Inflammatory macrophage treated with lipopolysaccharide for 4 hours (primary cell): ENCODE results near the gene PXDN.

Experiments
- DNase-seq: peaks from one replicate; pipeline ENCODE4 v3.0.0-alpha.2; 2020

Gene PXDN

GRCh38 chr2:1606421-1607235 lies 137.7 kb downstream of the PXDN start:
- DNase-seq, result no peak

- no peak for DNase-seq
These were observed 138.3 kb downstream of the PXDN start for GRCh38 chr2:1606046-1606400.

GRCh38 chr2:1605102-1606045 lies 138.9 kb downstream of the PXDN start:
- DNase-seq, result peak; percentile 0

GRCh38 chr2:1603521-1603920 lies 140.8 kb downstream of the PXDN start:
- no peak for DNase-seq

GRCh38 chr2:1603059-1603458 lies 141.3 kb downstream of the PXDN start:
- DNase-seq, result no peak

GRCh38 chr2:1602278-1603010 lies 141.9 kb downstream of the PXDN start:
- DNase-seq, result no peak

GRCh38 chr2:1601471-1602277 lies 142.6 kb downstream of the PXDN start:
- DNase-seq, result no peak

- no peak for DNase-seq
These were observed 143.3 kb downstream of the PXDN start for GRCh38 chr2:1601067-1601412.

GRCh38 chr2:1600191-1601066 lies 143.9 kb downstream of the PXDN start:
- DNase-seq, result no peak

GRCh38 chr2:1599301-1600085 lies 144.8 kb downstream of the PXDN start:
- DNase-seq, result no peak

GRCh38 chr2:1598800-1599199 lies 145.5 kb downstream of the PXDN start:
- no peak for DNase-seq

GRCh38 chr2:1598041-1598710 lies 146.1 kb downstream of the PXDN start:
- DNase-seq, result no peak

GRCh38 chr2:1595274-1595673 lies 149.0 kb downstream of the PXDN start:
- DNase-seq, result no peak

- no peak for DNase-seq
These were observed 149.7 kb downstream of the PXDN start for GRCh38 chr2:1594373-1595171.

- no peak for DNase-seq
These were observed 150.3 kb downstream of the PXDN start for GRCh38 chr2:1594123-1594372.

GRCh38 chr2:1593371-1594122 lies 150.8 kb downstream of the PXDN start:
- no peak for DNase-seq

GRCh38 chr2:1591978-1592907 lies 152.1 kb downstream of the PXDN start:
- no peak for DNase-seq

- DNase-seq, result no peak
These were observed 152.9 kb downstream of the PXDN start for GRCh38 chr2:1591461-1591770.
